Kidney capillary endothelial cell (primary cell): ENCODE data around the gene SIRT3.
"Not testable (repeated sequence)": the region's sequence is repeated elsewhere in the genome, so short reads cannot be mapped to it uniquely, and the experiment has no call there.

Source experiments
- DNase-seq: peaks from one replicate; pipeline ENCODE4 v3.0.0-alpha.2; 2018; ENCODE audit warnings: low spot score

SIRT3 gene

GRCh38 chr11:270451-271318 is 34.5 kb upstream of the SIRT3 start:
- DNase-seq: no peak

- DNase-seq: no peak
Observed at GRCh38 chr11:269146-269890, 33.2 kb upstream of the SIRT3 start.

GRCh38 chr11:268716-269145 is 32.6 kb upstream of the SIRT3 start:
- DNase-seq: not testable (repeated sequence)

GRCh38 chr11:267491-267994 is 31.4 kb upstream of the SIRT3 start:
- no peak for DNase-seq

GRCh38 chr11:266676-267439 is 30.7 kb upstream of the SIRT3 start:
- no peak for DNase-seq

- no peak for DNase-seq
Observed at GRCh38 chr11:261624-262023, 25.5 kb upstream of the SIRT3 start.

GRCh38 chr11:259413-259812 is 23.3 kb upstream of the SIRT3 start:
- no peak for DNase-seq

- DNase-seq: no peak
Observed at GRCh38 chr11:257766-258493, 21.8 kb upstream of the SIRT3 start.

GRCh38 chr11:256952-257737 is 21.0 kb upstream of the SIRT3 start:
- DNase-seq: no peak

- no peak for DNase-seq
Observed at GRCh38 chr11:255816-256215, 19.7 kb upstream of the SIRT3 start.

- no peak for DNase-seq
Observed at GRCh38 chr11:255176-255575, 19.0 kb upstream of the SIRT3 start.

- no peak for DNase-seq
Observed at GRCh38 chr11:253886-254270, 17.7 kb upstream of the SIRT3 start.

- no peak for DNase-seq
Observed at GRCh38 chr11:253160-253885, 17.2 kb upstream of the SIRT3 start.

GRCh38 chr11:252666-253065 is 16.5 kb upstream of the SIRT3 start:
- DNase-seq: no peak

- no peak for DNase-seq
Observed at GRCh38 chr11:251550-251949, 15.4 kb upstream of the SIRT3 start.

GRCh38 chr11:250740-251299 is 14.7 kb upstream of the SIRT3 start:
- DNase-seq: peak; percentile 34

- DNase-seq: no peak
Observed at GRCh38 chr11:250274-250673, 14.1 kb upstream of the SIRT3 start.

- DNase-seq: no peak
Observed at GRCh38 chr11:249062-249461, 12.9 kb upstream of the SIRT3 start.

- no peak for DNase-seq
Observed at GRCh38 chr11:244376-244775, 8.2 kb upstream of the SIRT3 start.

GRCh38 chr11:241634-242033 is 5.5 kb upstream of the SIRT3 start:
- no peak for DNase-seq
